Measurements from ENCODE around the gene MESP1. TPM values are rescaled to one million over a fixed set of nuclear protein-coding genes. Genes with fewer than 3 reads are reported as not detected.

MESP1 gene
- total and polyA plus RNA-seq, 2 of the 4 experiments (the other 2 are of a cell fraction): under 0.01 to 0.10 TPM

- intact Hi-C loops (cut with micrococcal nuclease) (no loop called here), in situ Hi-C loops (cut with MboI; ENCODE audit: low sequenced_read_pairs) (no loop called here), dilution Hi-C loops (cut with HindIII; ENCODE audit: low sequenced_read_pairs, unreplicated experiment) (loop anchor here (25.0 kb wide), 1 partner anchor 96 kb away; no protein-coding TSS in a partner anchor)
- H2BK20ac ChIP-seq (ENCODE audit: low read depth, low read length): no peak overlapping the region
- no peaks in the 10 kb centered on the region for H4K20me1 ChIP-seq (ENCODE audit: insufficient read depth, low read length)
- H3K36me3 ChIP-seq (ENCODE audit: control insufficient read depth, insufficient read depth, low read length): no peaks in the 10 kb centered on the region
- DNase-seq: no peak
- CTCF ChIA-PET: interaction anchor here (0.9 kb wide), 1 partner anchor 108 kb away, joined by 3 read pairs; no protein-coding TSS in a partner anchor
- H3K4me2 ChIP-seq (ENCODE audit: low read depth, low read length): no peak overlapping the region
- no peaks in the 10 kb centered on the region for H3K9me1 ChIP-seq (ENCODE audit: insufficient read depth, low read length)
- H3K9ac ChIP-seq (ENCODE audit: low read depth, low read length): no peak overlapping the region
- no peaks in the 10 kb centered on the region for H3K9me3 ChIP-seq (ENCODE audit: control insufficient read depth, insufficient read depth, low read length)
- H3K27ac ChIP-seq (ENCODE audit: insufficient read depth, low read length): no peak overlapping the region
- H3K27me3 ChIP-seq (ENCODE audit: control insufficient read depth, insufficient read depth, low read length): no peaks in the 10 kb centered on the region
- H2AFZ ChIP-seq (replicated peaks; ENCODE audit: low read length, poor library complexity): peak overlapping the region; percentile 33
- H3K14ac ChIP-seq (replicated peaks; ENCODE audit: low read depth, low read length): no peak overlapping the region
- no peak overlapping the region for H3K18ac ChIP-seq (ENCODE audit: low read depth, low read length)
- H4K91ac ChIP-seq (ENCODE audit: insufficient read depth, low read depth, low read length): no peak overlapping the region
- H2BK15ac ChIP-seq (ENCODE audit: low read depth, low read length): no peak overlapping the region
- no peak overlapping the region for H3K56ac ChIP-seq (ENCODE audit: extremely low read depth, insufficient read depth, low read length)
- no peak overlapping the region for H3K4ac ChIP-seq (ENCODE audit: low read depth, low read length)
- 82% methylated on average over 12 of the region's 16 CpGs; no CpG with 5 or more reads in 1 of the 2 experiments for WGBS, 2 experiments (ENCODE audit: extremely low coverage in 2 of 2, insufficient read length in 1 of 2)
- no peak for ATAC-seq (ENCODE audit: low read depth)
- no peak overlapping the region for H2BK5ac ChIP-seq (ENCODE audit: low read depth, low read length, poor library complexity, severe bottlenecking)
- H2BK120ac ChIP-seq (ENCODE audit: low read depth, low read length): no peak overlapping the region
- POLR2A ChIA-PET (ENCODE audit: unreplicated experiment): no interaction called here
- BruUV-seq (replicated peaks): no TSS peak
- H3K79me1 ChIP-seq (ENCODE audit: low read depth in 1 of 2, low read length in 2 of 2): no peaks in the 10 kb centered on the region
- H4K5ac ChIP-seq (ENCODE audit: low read depth, low read length): no peak overlapping the region
- H3K4me1 ChIP-seq (ENCODE audit: control insufficient read depth, insufficient read depth, low read length): peaks cover 12% of the 10 kb centered on the region
- H2AK5ac ChIP-seq (ENCODE audit: low read depth, low read length): peak overlapping the region; percentile 0; the same call in 1 of the 2 replicates
- H3K4me3 ChIP-seq (ENCODE audit: insufficient read depth, low read depth, low read length): no peak overlapping the region
- H2AK9ac ChIP-seq (replicated peaks; ENCODE audit: low read depth, low read length, poor library complexity): no peak overlapping the region
- H4K8ac ChIP-seq (ENCODE audit: low read depth in 2 of 2, low read length in 2 of 2): no peak overlapping the region
- H3K23ac ChIP-seq (ENCODE audit: low read depth, low read length): no peak overlapping the region
- TF ChIP-seq POLR2A (IDR thresholded peaks at IDR 0.05; ENCODE audit: low read depth, low read length) (no peak), MXI1 (IDR thresholded peaks at IDR 0.05; ENCODE audit: borderline replicate concordance, low read depth, low read length) (no peak), RAD21 (IDR thresholded peaks at IDR 0.05; ENCODE audit: low read length) (no peak), CEBPB (IDR thresholded peaks at IDR 0.05; ENCODE audit: low read depth, low read length) (no peak), CHD1 (IDR thresholded peaks at IDR 0.05; ENCODE audit: low read depth, low read length) (no peak), FOS (IDR thresholded peaks at IDR 0.05; ENCODE audit: low read depth, low read length) (no peak), RCOR1 (IDR thresholded peaks at IDR 0.05; ENCODE audit: insufficient replicate concordance, low read length) (no peak), MAZ (IDR thresholded peaks at IDR 0.05; ENCODE audit: borderline replicate concordance, low read depth, low read length) (no peak), NFE2L2 (IDR thresholded peaks at IDR 0.05; ENCODE audit: low read depth, low read length) (no peak), BHLHE40 (IDR thresholded peaks at IDR 0.05; ENCODE audit: low read depth, low read length) (no peak), MAFK (IDR thresholded peaks at IDR 0.05; ENCODE audit: low read depth, low read length) (no peak)
- TF ChIP-seq, protein P1, sequence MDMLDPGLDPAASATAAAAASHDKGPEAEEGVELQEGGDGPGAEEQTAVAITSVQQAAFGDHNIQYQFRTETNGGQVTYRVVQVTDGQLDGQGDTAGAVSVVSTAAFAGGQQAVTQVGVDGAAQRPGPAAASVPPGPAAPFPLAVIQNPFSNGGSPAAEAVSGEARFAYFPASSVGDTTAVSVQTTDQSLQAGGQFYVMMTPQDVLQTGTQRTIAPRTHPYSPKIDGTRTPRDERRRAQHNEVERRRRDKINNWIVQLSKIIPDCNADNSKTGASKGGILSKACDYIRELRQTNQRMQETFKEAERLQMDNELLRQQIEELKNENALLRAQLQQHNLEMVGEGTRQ (IDR thresholded peaks at IDR 0.05; ENCODE audit: low read depth, low read length): no peak
- TF ChIP-seq, protein P2, sequence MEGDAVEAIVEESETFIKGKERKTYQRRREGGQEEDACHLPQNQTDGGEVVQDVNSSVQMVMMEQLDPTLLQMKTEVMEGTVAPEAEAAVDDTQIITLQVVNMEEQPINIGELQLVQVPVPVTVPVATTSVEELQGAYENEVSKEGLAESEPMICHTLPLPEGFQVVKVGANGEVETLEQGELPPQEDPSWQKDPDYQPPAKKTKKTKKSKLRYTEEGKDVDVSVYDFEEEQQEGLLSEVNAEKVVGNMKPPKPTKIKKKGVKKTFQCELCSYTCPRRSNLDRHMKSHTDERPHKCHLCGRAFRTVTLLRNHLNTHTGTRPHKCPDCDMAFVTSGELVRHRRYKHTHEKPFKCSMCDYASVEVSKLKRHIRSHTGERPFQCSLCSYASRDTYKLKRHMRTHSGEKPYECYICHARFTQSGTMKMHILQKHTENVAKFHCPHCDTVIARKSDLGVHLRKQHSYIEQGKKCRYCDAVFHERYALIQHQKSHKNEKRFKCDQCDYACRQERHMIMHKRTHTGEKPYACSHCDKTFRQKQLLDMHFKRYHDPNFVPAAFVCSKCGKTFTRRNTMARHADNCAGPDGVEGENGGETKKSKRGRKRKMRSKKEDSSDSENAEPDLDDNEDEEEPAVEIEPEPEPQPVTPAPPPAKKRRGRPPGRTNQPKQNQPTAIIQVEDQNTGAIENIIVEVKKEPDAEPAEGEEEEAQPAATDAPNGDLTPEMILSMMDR (conservative IDR thresholded peaks at IDR 0.05; ENCODE audit: low read depth, low read length): no peak
- TF ChIP-seq, protein P3, sequence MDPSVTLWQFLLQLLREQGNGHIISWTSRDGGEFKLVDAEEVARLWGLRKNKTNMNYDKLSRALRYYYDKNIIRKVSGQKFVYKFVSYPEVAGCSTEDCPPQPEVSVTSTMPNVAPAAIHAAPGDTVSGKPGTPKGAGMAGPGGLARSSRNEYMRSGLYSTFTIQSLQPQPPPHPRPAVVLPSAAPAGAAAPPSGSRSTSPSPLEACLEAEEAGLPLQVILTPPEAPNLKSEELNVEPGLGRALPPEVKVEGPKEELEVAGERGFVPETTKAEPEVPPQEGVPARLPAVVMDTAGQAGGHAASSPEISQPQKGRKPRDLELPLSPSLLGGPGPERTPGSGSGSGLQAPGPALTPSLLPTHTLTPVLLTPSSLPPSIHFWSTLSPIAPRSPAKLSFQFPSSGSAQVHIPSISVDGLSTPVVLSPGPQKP (IDR thresholded peaks at IDR 0.05; ENCODE audit: borderline replicate concordance, low read depth, low read length): no peak
Measured at GRCh38 chr15:89766357-89767311, 15.6 kb upstream of the MESP1 start.
